ENCODE results near the gene SNCA.

Gene SNCA

DNA sequence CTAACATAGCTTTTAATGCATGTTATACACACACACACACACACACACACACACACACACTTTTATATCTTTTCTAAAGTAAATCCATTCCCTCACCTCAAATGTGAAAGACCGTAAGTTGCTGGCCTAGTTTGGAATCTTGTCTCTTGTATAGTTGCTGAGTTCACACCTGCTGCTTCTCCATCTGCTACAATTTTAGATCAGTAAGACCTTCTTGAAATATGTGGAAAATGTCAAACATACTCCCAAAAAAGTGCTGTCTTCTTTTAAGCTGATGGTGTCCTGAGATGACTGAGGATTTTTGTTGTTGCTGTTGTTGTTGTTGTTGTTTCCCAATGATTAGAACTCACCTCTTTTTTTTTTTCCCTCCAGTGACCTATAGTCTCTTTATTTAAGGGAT is 121.3 kb downstream of the SNCA start:
- POLR2A ChIA-PET = no interaction called here
- Histone ChIP-seq H3K9me3 (ENCODE audit: control insufficient read depth, insufficient read depth, low read depth, low read length) (no peaks in the 10 kb centered on the region), H3K4me3 (ENCODE audit: low read depth, low read length) (no peak overlapping the region), H3K4me1 (ENCODE audit: control insufficient read depth, insufficient read depth, low read length) (no peaks in the 10 kb centered on the region), H3K36me3 (ENCODE audit: control insufficient read depth in 2 of 2, insufficient read depth in 1 of 2, low read length in 2 of 2) (no peaks in the 10 kb centered on the region), H3K27ac (ENCODE audit: extremely low read depth, low read depth, low read length) (no peak overlapping the region)
- TF ChIP-seq, protein P1, sequence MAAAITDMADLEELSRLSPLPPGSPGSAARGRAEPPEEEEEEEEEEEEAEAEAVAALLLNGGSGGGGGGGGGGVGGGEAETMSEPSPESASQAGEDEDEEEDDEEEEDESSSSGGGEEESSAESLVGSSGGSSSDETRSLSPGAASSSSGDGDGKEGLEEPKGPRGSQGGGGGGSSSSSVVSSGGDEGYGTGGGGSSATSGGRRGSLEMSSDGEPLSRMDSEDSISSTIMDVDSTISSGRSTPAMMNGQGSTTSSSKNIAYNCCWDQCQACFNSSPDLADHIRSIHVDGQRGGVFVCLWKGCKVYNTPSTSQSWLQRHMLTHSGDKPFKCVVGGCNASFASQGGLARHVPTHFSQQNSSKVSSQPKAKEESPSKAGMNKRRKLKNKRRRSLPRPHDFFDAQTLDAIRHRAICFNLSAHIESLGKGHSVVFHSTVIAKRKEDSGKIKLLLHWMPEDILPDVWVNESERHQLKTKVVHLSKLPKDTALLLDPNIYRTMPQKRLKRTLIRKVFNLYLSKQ (tag by site-specific recombination; IDR thresholded peaks at IDR 0.05; ENCODE audit: borderline replicate concordance) = no peak
- TF ChIP-seq ZNF837 (tag by site-specific recombination; IDR thresholded peaks at IDR 0.05) = no peak
- no peak for TF ChIP-seq ZFP41 (tag by site-specific recombination; IDR thresholded peaks at IDR 0.05; ENCODE audit: borderline replicate concordance)
- TF ChIP-seq, protein P2, sequence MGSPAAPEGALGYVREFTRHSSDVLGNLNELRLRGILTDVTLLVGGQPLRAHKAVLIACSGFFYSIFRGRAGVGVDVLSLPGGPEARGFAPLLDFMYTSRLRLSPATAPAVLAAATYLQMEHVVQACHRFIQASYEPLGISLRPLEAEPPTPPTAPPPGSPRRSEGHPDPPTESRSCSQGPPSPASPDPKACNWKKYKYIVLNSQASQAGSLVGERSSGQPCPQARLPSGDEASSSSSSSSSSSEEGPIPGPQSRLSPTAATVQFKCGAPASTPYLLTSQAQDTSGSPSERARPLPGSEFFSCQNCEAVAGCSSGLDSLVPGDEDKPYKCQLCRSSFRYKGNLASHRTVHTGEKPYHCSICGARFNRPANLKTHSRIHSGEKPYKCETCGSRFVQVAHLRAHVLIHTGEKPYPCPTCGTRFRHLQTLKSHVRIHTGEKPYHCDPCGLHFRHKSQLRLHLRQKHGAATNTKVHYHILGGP (tag by site-specific recombination; IDR thresholded peaks at IDR 0.05) = no peak
- no peak for TF ChIP-seq ZNF549 (tag by site-specific recombination; IDR thresholded peaks at IDR 0.05)
- TF ChIP-seq, protein P3, sequence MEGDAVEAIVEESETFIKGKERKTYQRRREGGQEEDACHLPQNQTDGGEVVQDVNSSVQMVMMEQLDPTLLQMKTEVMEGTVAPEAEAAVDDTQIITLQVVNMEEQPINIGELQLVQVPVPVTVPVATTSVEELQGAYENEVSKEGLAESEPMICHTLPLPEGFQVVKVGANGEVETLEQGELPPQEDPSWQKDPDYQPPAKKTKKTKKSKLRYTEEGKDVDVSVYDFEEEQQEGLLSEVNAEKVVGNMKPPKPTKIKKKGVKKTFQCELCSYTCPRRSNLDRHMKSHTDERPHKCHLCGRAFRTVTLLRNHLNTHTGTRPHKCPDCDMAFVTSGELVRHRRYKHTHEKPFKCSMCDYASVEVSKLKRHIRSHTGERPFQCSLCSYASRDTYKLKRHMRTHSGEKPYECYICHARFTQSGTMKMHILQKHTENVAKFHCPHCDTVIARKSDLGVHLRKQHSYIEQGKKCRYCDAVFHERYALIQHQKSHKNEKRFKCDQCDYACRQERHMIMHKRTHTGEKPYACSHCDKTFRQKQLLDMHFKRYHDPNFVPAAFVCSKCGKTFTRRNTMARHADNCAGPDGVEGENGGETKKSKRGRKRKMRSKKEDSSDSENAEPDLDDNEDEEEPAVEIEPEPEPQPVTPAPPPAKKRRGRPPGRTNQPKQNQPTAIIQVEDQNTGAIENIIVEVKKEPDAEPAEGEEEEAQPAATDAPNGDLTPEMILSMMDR (tag by site-specific recombination; IDR thresholded peaks at IDR 0.05) = no peak
- TF ChIP-seq, protein P4, sequence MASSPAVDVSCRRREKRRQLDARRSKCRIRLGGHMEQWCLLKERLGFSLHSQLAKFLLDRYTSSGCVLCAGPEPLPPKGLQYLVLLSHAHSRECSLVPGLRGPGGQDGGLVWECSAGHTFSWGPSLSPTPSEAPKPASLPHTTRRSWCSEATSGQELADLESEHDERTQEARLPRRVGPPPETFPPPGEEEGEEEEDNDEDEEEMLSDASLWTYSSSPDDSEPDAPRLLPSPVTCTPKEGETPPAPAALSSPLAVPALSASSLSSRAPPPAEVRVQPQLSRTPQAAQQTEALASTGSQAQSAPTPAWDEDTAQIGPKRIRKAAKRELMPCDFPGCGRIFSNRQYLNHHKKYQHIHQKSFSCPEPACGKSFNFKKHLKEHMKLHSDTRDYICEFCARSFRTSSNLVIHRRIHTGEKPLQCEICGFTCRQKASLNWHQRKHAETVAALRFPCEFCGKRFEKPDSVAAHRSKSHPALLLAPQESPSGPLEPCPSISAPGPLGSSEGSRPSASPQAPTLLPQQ (tag by site-specific recombination; IDR thresholded peaks at IDR 0.05) = no peak
- no peak for TF ChIP-seq ZNF2 (tag by site-specific recombination; IDR thresholded peaks at IDR 0.05)
- TF ChIP-seq EGR2 (tag by site-specific recombination; IDR thresholded peaks at IDR 0.05; ENCODE audit: low read depth) = no peak
- no peak for TF ChIP-seq BCL11A (tag by site-specific recombination; IDR thresholded peaks at IDR 0.05; ENCODE audit: low read depth)
- CTCF ChIA-PET = interaction anchor here (0.5 kb wide), 1 partner anchor 16 kb away, joined by 4 read pairs; no protein-coding TSS in a partner anchor

DNA sequence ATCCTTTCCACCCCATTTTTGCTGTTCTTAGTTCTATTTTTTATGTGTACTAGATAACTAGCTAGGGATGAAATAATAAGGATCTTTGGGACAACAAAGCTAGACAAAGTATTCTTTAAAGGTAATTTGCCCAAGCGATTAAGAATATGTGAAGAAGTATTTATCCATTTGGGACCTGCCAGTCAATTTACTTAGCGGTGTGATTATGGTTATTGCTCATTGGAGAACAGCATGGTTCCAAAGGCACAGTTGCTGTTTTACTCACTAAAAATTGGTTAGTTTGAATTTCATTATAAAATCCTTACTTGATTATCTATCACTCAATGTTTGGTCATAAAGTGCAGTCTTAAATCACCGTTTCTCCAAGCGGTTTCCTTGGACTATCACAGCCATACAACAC is 124.1 kb downstream of the SNCA start:
- no peak overlapping the region for H3K4me3 ChIP-seq (ENCODE audit: low read depth, low read length)
- POLR2A ChIA-PET = no interaction called here

More for the DNA sequence above, 124.1 kb downstream of the SNCA start:
- TF ChIP-seq, protein P5, sequence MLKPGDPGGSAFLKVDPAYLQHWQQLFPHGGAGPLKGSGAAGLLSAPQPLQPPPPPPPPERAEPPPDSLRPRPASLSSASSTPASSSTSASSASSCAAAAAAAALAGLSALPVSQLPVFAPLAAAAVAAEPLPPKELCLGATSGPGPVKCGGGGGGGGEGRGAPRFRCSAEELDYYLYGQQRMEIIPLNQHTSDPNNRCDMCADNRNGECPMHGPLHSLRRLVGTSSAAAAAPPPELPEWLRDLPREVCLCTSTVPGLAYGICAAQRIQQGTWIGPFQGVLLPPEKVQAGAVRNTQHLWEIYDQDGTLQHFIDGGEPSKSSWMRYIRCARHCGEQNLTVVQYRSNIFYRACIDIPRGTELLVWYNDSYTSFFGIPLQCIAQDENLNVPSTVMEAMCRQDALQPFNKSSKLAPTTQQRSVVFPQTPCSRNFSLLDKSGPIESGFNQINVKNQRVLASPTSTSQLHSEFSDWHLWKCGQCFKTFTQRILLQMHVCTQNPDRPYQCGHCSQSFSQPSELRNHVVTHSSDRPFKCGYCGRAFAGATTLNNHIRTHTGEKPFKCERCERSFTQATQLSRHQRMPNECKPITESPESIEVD (tag by site-specific recombination; IDR thresholded peaks at IDR 0.05) = 0 out of 2 replicates have a peak, but pooled peaks have one; percentile 11
- TF ChIP-seq, protein P6, sequence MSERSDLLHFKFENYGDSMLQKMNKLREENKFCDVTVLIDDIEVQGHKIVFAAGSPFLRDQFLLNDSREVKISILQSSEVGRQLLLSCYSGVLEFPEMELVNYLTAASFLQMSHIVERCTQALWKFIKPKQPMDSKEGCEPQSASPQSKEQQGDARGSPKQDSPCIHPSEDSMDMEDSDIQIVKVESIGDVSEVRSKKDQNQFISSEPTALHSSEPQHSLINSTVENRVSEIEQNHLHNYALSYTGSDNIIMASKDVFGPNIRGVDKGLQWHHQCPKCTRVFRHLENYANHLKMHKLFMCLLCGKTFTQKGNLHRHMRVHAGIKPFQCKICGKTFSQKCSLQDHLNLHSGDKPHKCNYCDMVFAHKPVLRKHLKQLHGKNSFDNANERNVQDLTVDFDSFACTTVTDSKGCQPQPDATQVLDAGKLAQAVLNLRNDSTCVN (tag by site-specific recombination; optimal IDR thresholded peaks at IDR 0.05) = no peak
- TF ChIP-seq ZNF555 (tag by site-specific recombination; conservative IDR thresholded peaks at IDR 0.05) = no peak
- CTCF ChIA-PET = no interaction called here
- Histone ChIP-seq H3K4me1 (ENCODE audit: control insufficient read depth, insufficient read depth, low read length) (no peaks in the 10 kb centered on the region), H3K9me3 (ENCODE audit: control insufficient read depth, insufficient read depth, low read depth, low read length) (no peaks in the 10 kb centered on the region), H3K27ac (ENCODE audit: extremely low read depth, low read depth, low read length) (no peak overlapping the region), H3K36me3 (ENCODE audit: control insufficient read depth in 2 of 2, insufficient read depth in 1 of 2, low read length in 2 of 2) (no peaks in the 10 kb centered on the region)

Measured in HEK293 (cell line).